Peyer's patch (tissue), 4 donors: ENCODE data around the gene SV2B.

Experiments used
- POLR2A ChIP-seq, 2 donors: fragments of 450-650 bp; IDR thresholded peaks; one replicate each; pipeline ENCODE4 v1.5.1; 2017; ENCODE audit warnings: antibody characterized with exemption in 2 of 2, mild to moderate bottlenecking in 2 of 2, moderate library complexity in 2 of 2
- TF ChIP-seq, protein P1 (sequence below), 6 experiments: fragments of 450-650 bp in 4 of 6; fragments of 200-600 bp in 2 of 6; sonication (generic) in 1 of 6; IDR thresholded peaks; one replicate each; pipeline ENCODE4 v1.5.1; 2017 to 2019; ENCODE audit warnings: antibody characterized with exemption in 6 of 6, mild to moderate bottlenecking in 3 of 6, moderate library complexity in 1 of 6

DNA sequence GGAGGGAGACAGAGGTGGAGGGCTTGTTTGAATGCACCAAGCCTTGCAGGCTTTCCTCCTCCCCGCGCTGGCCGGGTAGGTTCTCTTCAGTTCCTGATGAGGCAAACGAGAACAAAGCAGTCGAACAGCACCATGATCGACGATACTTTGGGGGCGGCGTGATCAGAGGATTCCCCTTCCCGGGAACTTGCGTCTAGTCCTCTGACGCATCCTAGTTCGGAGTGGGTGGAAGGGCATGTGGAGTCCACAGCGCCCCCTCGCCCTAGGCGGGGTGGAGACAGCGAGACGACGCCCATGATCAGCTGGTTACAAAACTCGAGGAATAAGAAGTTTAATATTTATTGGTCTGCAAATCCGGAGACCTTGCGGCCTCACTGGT lies 452 bp upstream of the SV2B start:
- TF ChIP-seq, protein P1, sequence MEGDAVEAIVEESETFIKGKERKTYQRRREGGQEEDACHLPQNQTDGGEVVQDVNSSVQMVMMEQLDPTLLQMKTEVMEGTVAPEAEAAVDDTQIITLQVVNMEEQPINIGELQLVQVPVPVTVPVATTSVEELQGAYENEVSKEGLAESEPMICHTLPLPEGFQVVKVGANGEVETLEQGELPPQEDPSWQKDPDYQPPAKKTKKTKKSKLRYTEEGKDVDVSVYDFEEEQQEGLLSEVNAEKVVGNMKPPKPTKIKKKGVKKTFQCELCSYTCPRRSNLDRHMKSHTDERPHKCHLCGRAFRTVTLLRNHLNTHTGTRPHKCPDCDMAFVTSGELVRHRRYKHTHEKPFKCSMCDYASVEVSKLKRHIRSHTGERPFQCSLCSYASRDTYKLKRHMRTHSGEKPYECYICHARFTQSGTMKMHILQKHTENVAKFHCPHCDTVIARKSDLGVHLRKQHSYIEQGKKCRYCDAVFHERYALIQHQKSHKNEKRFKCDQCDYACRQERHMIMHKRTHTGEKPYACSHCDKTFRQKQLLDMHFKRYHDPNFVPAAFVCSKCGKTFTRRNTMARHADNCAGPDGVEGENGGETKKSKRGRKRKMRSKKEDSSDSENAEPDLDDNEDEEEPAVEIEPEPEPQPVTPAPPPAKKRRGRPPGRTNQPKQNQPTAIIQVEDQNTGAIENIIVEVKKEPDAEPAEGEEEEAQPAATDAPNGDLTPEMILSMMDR (IDR thresholded peaks at IDR 0.05) = no peak
- no peak for TF ChIP-seq POLR2A (IDR thresholded peaks at IDR 0.05)
